ENCODE measurements around the gene RAF1. TPM values are rescaled to one million over a fixed set of nuclear protein-coding genes. Genes with fewer than 3 reads are reported as not detected.

RAF1 gene
- total and polyA plus RNA-seq, 9 of the 15 experiments (the other 6 are each of a cell fraction or from before 2014, with no cell fraction given): 28.0 to 183 (median 85.6) TPM

- peaks cover 17% of the 10 kb centered on the region for H4K20me1 ChIP-seq (replicated peaks; ENCODE audit: control insufficient read depth, insufficient read depth, low read length)
- 47% methylated on average over 4 of the region's 4 CpGs for WGBS (ENCODE audit: insufficient coverage, low coverage, missing lambda C conversion rate)
- H3K27ac ChIP-seq (ENCODE audit: extremely low read depth, low read depth, low read length): no peak overlapping the region
- peaks cover 13% of the 10 kb centered on the region for H3K36me3 ChIP-seq (ENCODE audit: control insufficient read depth, insufficient read depth, low read length)
- no peak overlapping the region for H3K4me3 ChIP-seq
- H3K4me2 ChIP-seq (ENCODE audit: insufficient read depth, low read length): no peak overlapping the region
- H3K27me3 ChIP-seq (ENCODE audit: control insufficient read depth in 2 of 2, insufficient read depth in 2 of 2, low read length in 2 of 2): no peaks in the 10 kb centered on the region
- in situ Hi-C loops (cut with MboI): no loop called here
- peaks cover 18 to 34% of the 10 kb centered on the region in 2 experiments for H3K4me1 ChIP-seq (replicated peaks in 1 of 2; ENCODE audit: control insufficient read depth in 2 of 2, insufficient read depth in 2 of 2, low read length in 2 of 2)
- H2AFZ ChIP-seq (ENCODE audit: low read depth, low read length): no peak overlapping the region
- H3K9me1 ChIP-seq (ENCODE audit: control insufficient read depth, insufficient read depth, low read length): no peaks in the 10 kb centered on the region
- FAIRE-seq: no peak
- no peak for DNase-seq (ENCODE audit: extremely low read depth in 1 of 4, low spot score in 3 of 4)
- no peaks in the 10 kb centered on the region for H3K9me3 ChIP-seq (replicated peaks; ENCODE audit: control insufficient read depth, insufficient read depth, low read depth, low read length)
- CTCF ChIA-PET (ENCODE audit: low intra/inter-chr PET ratio): no interaction called here
- POLR2A ChIA-PET: interaction anchor here (0.8 to 1.7 kb wide), 3 partner anchors 10 to 44 kb away, joined by 3 to 6 read pairs (median 5); no protein-coding TSS in a partner anchor
- intact Hi-C loops (cut with micrococcal nuclease): no loop called here
- H3K79me2 ChIP-seq (ENCODE audit: control insufficient read depth, insufficient read depth, low read length): peaks cover 87% of the 10 kb centered on the region
- BruUV-seq (replicated peaks): no TSS peak
- TF ChIP-seq CREB1 (IDR thresholded peaks at IDR 0.05): no peak
- TF ChIP-seq CREB1 (CRISPR knock-in tag; IDR thresholded peaks at IDR 0.05): no peak
- 0 out of 2 replicates have a peak, but pooled peaks have one; percentile 4 for TF ChIP-seq C11orf30 (IDR thresholded peaks at IDR 0.05; ENCODE audit: low read depth)
- no peak for ATAC-seq
- no peak overlapping the region for H3K9ac ChIP-seq (ENCODE audit: insufficient read depth in 1 of 2, low read depth in 2 of 2, low read length in 2 of 2)
Observed at GRCh38 chr3:12622335-12622734, 41.6 kb downstream of the RAF1 start.

- peaks cover 78% of the 10 kb centered on the region for H3K79me2 ChIP-seq (ENCODE audit: control insufficient read depth, insufficient read depth, low read length)
- peaks cover 29% of the 10 kb centered on the region for H3K36me3 ChIP-seq (ENCODE audit: control insufficient read depth, insufficient read depth, low read length)
- DNase-seq (ENCODE audit: extremely low read depth in 1 of 4, low spot score in 3 of 4) (no peak), ATAC-seq (peak; percentile 24; the same call in 2 of the 3 replicates), FAIRE-seq (no peak)
- H3K9me1 ChIP-seq (ENCODE audit: control insufficient read depth, insufficient read depth, low read length): no peaks in the 10 kb centered on the region
- ChIA-PET POLR2A (interaction anchor here (1.6 to 1.7 kb wide), 2 partner anchors 15 to 42 kb away, joined by 6 read pairs; no protein-coding TSS in a partner anchor), CTCF (ENCODE audit: low intra/inter-chr PET ratio) (no interaction called here)
- no peak overlapping the region for H3K4me3 ChIP-seq
- peaks cover 17% of the 10 kb centered on the region for H4K20me1 ChIP-seq (replicated peaks; ENCODE audit: control insufficient read depth, insufficient read depth, low read length)
- peak overlapping the region; percentile 15; the same call in 1 of the 3 replicates for H3K27ac ChIP-seq (ENCODE audit: extremely low read depth, low read depth, low read length)
- no peaks in the 10 kb centered on the region for H3K27me3 ChIP-seq (ENCODE audit: control insufficient read depth in 2 of 2, insufficient read depth in 2 of 2, low read length in 2 of 2)
- H3K4me1 ChIP-seq (replicated peaks in 1 of 2; ENCODE audit: control insufficient read depth in 2 of 2, insufficient read depth in 2 of 2, low read length in 2 of 2): peaks cover 7 to 21% of the 10 kb centered on the region in 2 experiments; a peak in 4 of 5 replicates
- H3K9me3 ChIP-seq (replicated peaks; ENCODE audit: control insufficient read depth, insufficient read depth, low read depth, low read length): no peaks in the 10 kb centered on the region
- in situ Hi-C loops (cut with MboI): no loop called here
- no peak overlapping the region for H2AFZ ChIP-seq (ENCODE audit: low read depth, low read length)
- no peak overlapping the region; a peak in 1 of 4 replicates for H3K9ac ChIP-seq (ENCODE audit: insufficient read depth in 1 of 2, low read depth in 2 of 2, low read length in 2 of 2)
- intact Hi-C loops (cut with micrococcal nuclease): no loop called here
- H3K4me2 ChIP-seq (ENCODE audit: insufficient read depth, low read length): no peak overlapping the region
- BruUV-seq (replicated peaks): no TSS peak
- TF ChIP-seq ZNF449 (CRISPR knock-in tag; IDR thresholded peaks at IDR 0.05) (no peak), AFF1 (IDR thresholded peaks at IDR 0.05; ENCODE audit: low read depth in 1 of 2, partially characterized antibody in 2 of 2) (no peak), ZNF644 (tag; IDR thresholded peaks at IDR 0.05; ENCODE audit: low read depth) (no peak), CLOCK (CRISPR knock-in tag; IDR thresholded peaks at IDR 0.05; ENCODE audit: borderline replicate concordance) (no peak)
Observed at GRCh38 chr3:12620729-12621128, 43.2 kb downstream of the RAF1 start.

Data from K562 (cell line).